Endothelial cell (in vitro differentiated cells): ENCODE results near the gene APOBEC3B. TPM values are rescaled to one million over a fixed set of nuclear protein-coding genes. Genes with fewer than 3 reads are reported as not detected.
"Not testable (repeated sequence)": the region's sequence is repeated elsewhere in the genome, so short reads cannot be mapped to it uniquely, and the experiment has no call there.

Experiments used
- DNase-seq: peaks from one replicate; pipeline ENCODE4 v3.0.0; 2021; ENCODE audit warnings: low spot score
- H3K27ac Mint-ChIP-seq: one replicate; pipeline ENCODE4 v1.8.0; 2021; ENCODE audit warnings: mixed read lengths, inconsistent platforms; ENCODE audit not compliant: unreplicated experiment
- H3K27me3 Mint-ChIP-seq: one replicate; pipeline ENCODE4 v1.8.0; 2021; ENCODE audit warnings: mild to moderate bottlenecking, moderate library complexity, mixed read lengths, inconsistent platforms; ENCODE audit not compliant: unreplicated experiment
- H3K36me3 Mint-ChIP-seq: one replicate; pipeline ENCODE4 v1.8.0; 2021; ENCODE audit warnings: mild to moderate bottlenecking, low read depth, mixed read lengths, inconsistent platforms; ENCODE audit not compliant: unreplicated experiment
- H3K4me1 Mint-ChIP-seq: one replicate; pipeline ENCODE4 v1.8.0; 2021; ENCODE audit warnings: mild to moderate bottlenecking, mixed read lengths, inconsistent platforms; ENCODE audit not compliant: unreplicated experiment
- H3K4me3 Mint-ChIP-seq: one replicate; pipeline ENCODE4 v1.8.0; 2021; ENCODE audit warnings: mild to moderate bottlenecking, mixed read lengths, inconsistent platforms; ENCODE audit not compliant: unreplicated experiment
- H3K9me3 Mint-ChIP-seq: one replicate; pipeline ENCODE4 v1.8.0; 2021; ENCODE audit warnings: mixed read lengths, inconsistent platforms; ENCODE audit not compliant: unreplicated experiment
- CTCF ChIP-seq: fragments of 200-600 bp; sonication (generic); IDR thresholded peaks from one replicate; pipeline ENCODE4 v1.5.0; 2021; ENCODE audit warnings: antibody characterized with exemption; ENCODE audit not compliant: unreplicated experiment
- total RNA-seq: library from RNA; stranded (reverse); fragmentation: NEBNext Ultra II Directional; extraction: Animal tissue kit (Norgen Biotek cat#: 25700); gene quantifications from one replicate; pipeline ENCODE4 v1.2.1, GENCODE V29; 2021; ENCODE audit not compliant: unreplicated experiment

The APOBEC3B gene
- total RNA-seq, 1 donor from 2014 or later: 1.0 TPM

- no peak for TF ChIP-seq CTCF
- peaks cover 7% of the 10 kb centered on the region for H3K4me1 Mint-ChIP-seq
- DNase-seq: no peak
- no peak overlapping the region for H3K27ac Mint-ChIP-seq
- no peaks in the 10 kb centered on the region for H3K36me3 Mint-ChIP-seq
- H3K27me3 Mint-ChIP-seq: peaks cover 3% of the 10 kb centered on the region
- H3K9me3 Mint-ChIP-seq: no peaks in the 10 kb centered on the region
- H3K4me3 Mint-ChIP-seq: no peak overlapping the region
Measured at GRCh38 chr22:38989466-38989865, 7.3 kb downstream of the APOBEC3B start.

GRCh38 chr22:38992871-38993371 is 10.8 kb downstream of the APOBEC3B start:
- not testable (repeated sequence) for H3K36me3 Mint-ChIP-seq, H3K4me1 Mint-ChIP-seq, H3K27me3 Mint-ChIP-seq, H3K9me3 Mint-ChIP-seq, H3K4me3 Mint-ChIP-seq, H3K27ac Mint-ChIP-seq
- peak; percentile 40 for DNase-seq

GRCh38 chr22:38996105-38996504 is 14.0 kb downstream of the APOBEC3B start:
- H3K27ac Mint-ChIP-seq: no peak overlapping the region
- no peaks in the 10 kb centered on the region for H3K27me3 Mint-ChIP-seq
- H3K9me3 Mint-ChIP-seq: no peaks in the 10 kb centered on the region
- peaks cover 5% of the 10 kb centered on the region for H3K36me3 Mint-ChIP-seq
- no peak for TF ChIP-seq CTCF
- no peak for DNase-seq
- H3K4me1 Mint-ChIP-seq: peaks cover 7% of the 10 kb centered on the region
- H3K4me3 Mint-ChIP-seq: no peak overlapping the region

GRCh38 chr22:38997518-38997917 is 15.4 kb downstream of the APOBEC3B start:
- H3K4me3 Mint-ChIP-seq: no peak overlapping the region
- no peak for TF ChIP-seq CTCF
- peaks cover 5% of the 10 kb centered on the region for H3K36me3 Mint-ChIP-seq
- H3K27ac Mint-ChIP-seq: no peak overlapping the region
- H3K9me3 Mint-ChIP-seq: no peaks in the 10 kb centered on the region
- H3K27me3 Mint-ChIP-seq: no peaks in the 10 kb centered on the region
- H3K4me1 Mint-ChIP-seq: peaks cover 7% of the 10 kb centered on the region
- no peak for DNase-seq

- H3K27me3 Mint-ChIP-seq: no peaks in the 10 kb centered on the region
- DNase-seq: peak; percentile 76
- peak; percentile 73 for TF ChIP-seq CTCF
- H3K4me1 Mint-ChIP-seq: no peaks in the 10 kb centered on the region
- no peak overlapping the region for H3K4me3 Mint-ChIP-seq
- H3K9me3 Mint-ChIP-seq: no peaks in the 10 kb centered on the region
- H3K36me3 Mint-ChIP-seq: peaks cover 2% of the 10 kb centered on the region
- no peak overlapping the region for H3K27ac Mint-ChIP-seq
Measured at GRCh38 chr22:39003165-39003638, 21.1 kb downstream of the APOBEC3B start.

- no peak overlapping the region for H3K27ac Mint-ChIP-seq
- no peaks in the 10 kb centered on the region for H3K4me1 Mint-ChIP-seq
- TF ChIP-seq CTCF: no peak
- no peaks in the 10 kb centered on the region for H3K27me3 Mint-ChIP-seq
- no peaks in the 10 kb centered on the region for H3K36me3 Mint-ChIP-seq
- no peak overlapping the region for H3K4me3 Mint-ChIP-seq
- H3K9me3 Mint-ChIP-seq: no peaks in the 10 kb centered on the region
- DNase-seq: no peak
Measured at GRCh38 chr22:39007177-39007576, 25.0 kb downstream of the APOBEC3B start.

- H3K36me3 Mint-ChIP-seq, H3K27me3 Mint-ChIP-seq, H3K4me1 Mint-ChIP-seq, H3K9me3 Mint-ChIP-seq, H3K4me3 Mint-ChIP-seq, H3K27ac Mint-ChIP-seq, DNase-seq: not testable (repeated sequence)
Measured at GRCh38 chr22:39008271-39008850, 26.2 kb downstream of the APOBEC3B start.
